CD4-positive, alpha-beta T cell treated with Interleukin-6 at 100 ng/mL for 8 hours (primary cell): ENCODE measurements around the gene CD74.

Experiments used
- DNase-seq: peaks from one replicate; pipeline ENCODE4 v3.0.0-alpha.2; 2020; ENCODE audit warnings: mixed read lengths, low spot score

The CD74 gene

DNA sequence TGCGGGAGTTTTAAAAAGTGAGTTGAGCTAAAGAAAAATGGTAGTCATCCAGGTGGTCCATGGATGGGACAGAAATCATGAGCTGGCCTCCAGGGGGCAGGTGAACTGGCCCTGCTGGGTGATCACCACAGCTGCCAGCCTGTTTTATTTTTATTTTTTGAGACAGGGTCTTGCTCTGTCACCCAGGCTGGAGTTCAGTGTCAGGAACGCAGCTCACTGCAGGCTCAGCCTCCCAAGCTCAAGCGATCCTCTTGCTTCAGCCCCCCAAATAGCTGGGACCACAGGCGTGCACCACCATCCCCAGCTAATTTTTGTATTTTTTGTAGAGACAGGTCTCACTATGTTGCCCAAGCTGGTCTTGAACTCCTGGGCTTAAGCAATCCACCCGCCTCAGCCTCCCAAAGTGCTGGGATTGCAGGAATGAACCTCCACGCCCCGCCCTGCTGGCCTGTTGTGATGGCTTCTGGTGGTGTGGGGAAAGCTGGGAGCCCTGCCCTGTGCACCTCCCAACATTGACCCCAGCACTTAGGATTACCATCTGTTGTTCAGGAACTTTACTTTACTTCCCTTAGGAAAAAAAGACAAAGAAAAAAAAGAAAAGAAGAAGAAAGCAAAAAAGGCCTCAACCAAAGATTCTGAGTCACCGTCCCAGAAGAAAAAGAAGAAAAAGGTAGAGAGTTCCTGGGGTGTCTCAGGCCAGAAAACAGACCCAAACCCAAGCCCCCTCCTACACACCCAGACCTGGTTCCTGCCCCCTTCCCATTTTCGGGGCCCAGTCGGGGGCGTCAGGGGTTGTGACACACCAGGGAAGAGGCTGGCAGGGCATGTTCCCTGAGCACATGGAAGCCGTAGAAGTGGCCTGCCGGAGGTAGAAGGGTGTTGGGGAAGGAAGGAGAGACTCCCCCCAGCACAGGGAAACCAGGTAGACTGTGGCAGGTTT, 14.7 kb downstream of the CD74 start:
- DNase-seq = no peak

GRCh38 chr5:150397146-150397781, 15.4 kb downstream of the CD74 start:
- no peak for DNase-seq

DNA sequence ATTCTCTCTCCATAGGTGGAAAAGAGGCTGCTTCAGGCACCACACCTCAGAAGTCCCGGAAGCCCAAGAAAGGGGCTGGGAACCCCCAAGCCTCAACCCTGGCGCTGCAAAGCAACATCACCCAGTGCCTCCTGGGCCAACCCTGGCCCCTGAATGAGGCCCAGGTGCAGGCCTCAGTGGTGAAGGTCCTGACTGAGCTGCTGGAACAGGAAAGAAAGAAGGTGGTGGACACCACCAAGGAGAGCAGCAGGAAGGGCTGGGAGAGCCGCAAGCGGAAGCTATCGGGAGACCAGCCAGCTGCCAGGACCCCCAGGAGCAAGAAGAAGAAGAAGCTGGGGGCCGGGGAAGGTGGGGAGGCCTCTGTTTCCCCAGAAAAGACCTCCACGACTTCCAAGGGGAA, 16.4 kb downstream of the CD74 start:
- DNase-seq = no peak

DNA sequence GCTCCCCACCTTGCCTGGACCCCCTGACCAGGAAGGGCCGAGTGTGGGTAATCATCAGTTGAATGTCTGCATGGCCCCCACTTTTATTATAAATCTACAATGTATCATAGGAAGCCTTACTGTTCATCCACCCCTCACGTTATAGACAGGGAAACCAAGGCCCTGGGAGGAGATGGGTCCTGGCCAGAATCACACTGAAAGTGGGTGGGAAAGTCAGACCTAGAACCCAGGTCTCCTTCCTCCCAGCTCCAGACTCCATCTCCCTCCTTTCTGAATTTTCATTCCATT, 17.1 kb downstream of the CD74 start:
- no peak for DNase-seq

GRCh38 chr5:150394912-150395687, 17.6 kb downstream of the CD74 start:
- no peak for DNase-seq

DNA sequence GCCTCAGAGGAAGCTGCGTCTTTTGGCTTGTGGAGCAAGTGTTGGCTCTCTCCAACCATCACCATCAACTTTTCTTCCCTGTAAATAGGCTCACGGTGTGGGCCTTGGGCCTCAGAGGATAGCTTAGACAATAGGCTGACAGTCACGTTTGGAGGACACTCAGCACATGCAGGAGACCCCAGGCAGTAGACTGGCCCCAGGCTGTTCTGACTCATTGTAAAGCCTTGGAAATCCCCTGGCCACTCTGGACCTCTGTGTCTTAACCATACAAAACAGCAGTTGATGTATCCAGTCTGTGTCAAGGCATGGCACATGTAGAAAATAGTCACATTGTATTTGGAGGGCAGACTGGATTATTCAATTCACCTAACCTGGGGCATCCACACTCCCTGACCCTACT, 18.6 kb downstream of the CD74 start:
- DNase-seq = no peak

DNA sequence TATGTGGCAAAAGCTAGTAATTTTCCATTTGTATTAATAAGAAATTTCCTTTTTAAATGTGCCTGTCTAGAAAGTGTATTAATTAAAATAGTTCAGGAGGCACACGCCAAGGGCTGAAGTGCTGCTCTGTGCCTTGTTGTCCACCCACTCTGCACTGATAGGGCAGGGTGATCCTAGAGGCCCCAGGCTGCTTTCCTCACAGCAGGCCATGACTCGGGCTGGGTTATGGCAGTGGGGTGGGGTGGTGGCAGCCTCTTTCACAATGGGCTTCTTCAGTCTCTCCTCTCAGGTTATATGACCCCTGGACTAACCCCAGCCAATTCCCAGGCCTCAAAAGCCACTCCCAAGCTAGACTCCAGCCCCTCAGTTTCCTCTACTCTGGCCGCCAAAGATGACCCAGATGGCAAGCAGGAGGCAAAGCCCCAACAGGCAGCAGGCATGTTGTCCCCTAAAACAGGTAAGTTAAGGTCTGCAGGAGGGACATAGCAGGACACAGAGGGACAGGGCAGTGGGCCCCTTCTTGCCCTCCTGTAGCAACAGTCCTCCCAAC, 19.5 kb downstream of the CD74 start:
- DNase-seq = no peak

GRCh38 chr5:150392680-150393079, 20.0 kb downstream of the CD74 start:
- no peak for DNase-seq

- DNase-seq = no peak
These were observed 20.7 kb downstream of the CD74 start for GRCh38 chr5:150391986-150392385.

- no peak for DNase-seq
These were observed 21.5 kb downstream of the CD74 start for GRCh38 chr5:150391064-150391834.

GRCh38 chr5:150389531-150390266, 23.0 kb downstream of the CD74 start:
- no peak for DNase-seq

GRCh38 chr5:150386024-150386855, 26.5 kb downstream of the CD74 start:
- DNase-seq = no peak

GRCh38 chr5:150384701-150385100, 28.0 kb downstream of the CD74 start:
- no peak for DNase-seq

GRCh38 chr5:150377964-150378694, 34.6 kb downstream of the CD74 start:
- no peak for DNase-seq

DNA sequence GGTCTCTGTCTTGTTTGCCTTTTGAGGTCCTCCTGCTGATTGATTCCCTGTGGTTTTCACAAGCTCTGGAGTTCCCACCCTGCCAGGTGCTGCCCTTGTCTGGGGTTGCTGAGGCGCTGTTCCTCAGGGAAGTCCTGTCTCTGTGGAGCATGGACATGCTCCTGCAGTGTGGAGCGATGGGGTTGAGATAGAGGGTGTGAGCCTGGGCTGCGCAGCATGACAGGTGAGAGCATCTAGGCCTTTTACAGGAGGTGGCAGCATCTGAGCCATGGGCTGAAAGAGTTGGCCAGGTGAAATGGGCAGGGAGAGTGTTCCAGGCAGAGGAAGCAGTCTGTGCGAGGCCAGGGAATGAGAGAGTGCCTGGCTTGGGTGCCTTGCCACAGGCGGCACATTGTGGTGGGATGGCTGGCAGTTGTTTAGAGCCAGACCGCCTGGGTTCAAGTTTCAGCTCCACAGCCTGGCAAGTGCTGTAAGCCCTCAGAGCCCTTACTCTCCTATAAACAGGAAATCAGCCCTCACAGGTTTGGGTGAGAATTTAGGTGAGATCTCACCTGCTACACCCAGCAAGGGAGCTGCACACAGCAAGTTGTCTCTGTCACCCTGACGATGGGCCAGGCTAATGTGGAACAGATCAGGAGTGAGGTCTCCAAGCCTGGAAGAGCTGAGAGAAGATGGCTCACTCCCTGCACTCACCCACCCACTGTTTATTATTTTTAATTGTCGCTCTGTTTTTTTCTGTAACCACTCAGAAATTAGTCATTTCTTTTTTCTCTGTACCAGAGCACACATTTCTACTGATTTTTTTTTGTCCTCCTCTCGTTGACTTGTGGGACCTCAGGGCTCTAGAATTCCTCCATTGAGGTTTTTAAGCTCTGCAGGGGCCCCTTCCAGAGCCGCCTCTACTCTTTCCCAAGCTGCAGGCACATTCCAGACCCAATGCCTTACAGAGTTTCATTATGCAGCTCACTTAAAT, 35.6 kb downstream of the CD74 start:
- DNase-seq = peak; percentile 11

- DNase-seq = no peak
These were observed 38.1 kb downstream of the CD74 start for GRCh38 chr5:150374651-150375050.

DNA sequence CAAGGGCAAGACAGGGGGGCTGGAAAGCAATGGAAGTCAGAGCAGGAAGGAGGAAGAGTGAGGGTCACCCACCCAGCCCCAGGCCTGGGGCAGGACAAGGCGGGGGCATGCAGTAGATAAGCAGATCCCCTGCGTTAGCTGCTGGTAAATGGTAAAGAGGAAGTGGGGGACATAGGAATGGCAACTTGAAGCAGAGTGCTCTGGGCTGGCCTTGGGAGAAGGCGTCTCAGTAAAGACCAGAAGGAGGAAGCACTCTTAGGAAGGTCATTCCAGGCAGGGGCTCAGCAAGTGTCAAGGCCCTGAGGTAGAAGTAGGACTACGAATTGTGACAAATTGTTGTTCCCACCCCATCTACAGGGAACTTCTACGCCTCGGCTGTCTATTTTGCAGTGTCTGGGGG, 40.1 kb downstream of the CD74 start:
- DNase-seq = no peak

DNA sequence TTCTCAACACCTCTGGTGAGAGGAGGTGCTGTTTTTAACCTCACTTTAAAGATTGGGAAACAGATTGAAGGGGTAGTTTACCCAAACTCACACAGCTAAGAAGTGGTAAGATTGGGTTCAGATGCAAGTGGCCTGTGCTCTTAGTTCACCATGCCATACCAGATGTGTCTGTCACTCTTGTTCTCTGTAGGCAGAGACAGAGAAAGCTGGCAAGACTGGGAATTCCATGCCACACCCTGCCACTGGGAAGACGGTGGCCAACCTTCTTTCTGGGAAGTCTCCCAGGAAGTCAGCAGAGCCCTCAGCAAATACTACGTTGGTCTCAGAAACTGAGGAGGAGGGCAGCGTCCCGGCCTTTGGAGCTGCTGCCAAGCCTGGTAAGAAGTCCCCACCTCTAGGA, 44.2 kb downstream of the CD74 start:
- DNase-seq = no peak
